Measurements from ENCODE around the gene NUDT1.

NUDT1 gene

GRCh38 chr7:2214636-2215035 is 27.4 kb upstream of the NUDT1 start:
- no peaks in the 10 kb centered on the region for H3K9me3 ChIP-seq (ENCODE audit: control insufficient read depth, low read length)
- H3K27me3 ChIP-seq (replicated peaks; ENCODE audit: control insufficient read depth, insufficient read depth, low read length, poor library complexity, severe bottlenecking), result no peaks in the 10 kb centered on the region
- H3K36me3 ChIP-seq (ENCODE audit: control insufficient read depth, insufficient read depth, low read length), result peaks cover 46% of the 10 kb centered on the region
- no peak overlapping the region for H3K4me3 ChIP-seq (ENCODE audit: insufficient read depth, low read depth, low read length, poor library complexity, severe bottlenecking)
- DNase-seq, result no peak
- no peaks in the 10 kb centered on the region for H3K4me1 ChIP-seq (ENCODE audit: control insufficient read depth, insufficient read depth, low read length, poor library complexity, severe bottlenecking)
- no peak overlapping the region for H3K27ac ChIP-seq (ENCODE audit: insufficient read depth, low read length, poor library complexity, severe bottlenecking)

GRCh38 chr7:2215851-2216250 is 26.2 kb upstream of the NUDT1 start:
- Histone ChIP-seq H3K9me3 (ENCODE audit: control insufficient read depth, low read length) (no peaks in the 10 kb centered on the region), H3K4me3 (ENCODE audit: insufficient read depth, low read depth, low read length, poor library complexity, severe bottlenecking) (no peak overlapping the region), H3K4me1 (ENCODE audit: control insufficient read depth, insufficient read depth, low read length, poor library complexity, severe bottlenecking) (no peaks in the 10 kb centered on the region), H3K36me3 (ENCODE audit: control insufficient read depth, insufficient read depth, low read length) (peaks cover 46% of the 10 kb centered on the region), H3K27me3 (replicated peaks; ENCODE audit: control insufficient read depth, insufficient read depth, low read length, poor library complexity, severe bottlenecking) (no peaks in the 10 kb centered on the region), H3K27ac (ENCODE audit: insufficient read depth, low read length, poor library complexity, severe bottlenecking) (no peak overlapping the region)
- DNase-seq, result no peak

- H3K9me3 ChIP-seq (ENCODE audit: control insufficient read depth, low read length), result no peaks in the 10 kb centered on the region
- no peak overlapping the region for H3K27ac ChIP-seq (ENCODE audit: insufficient read depth, low read length, poor library complexity, severe bottlenecking)
- no peak for DNase-seq
- H3K36me3 ChIP-seq (ENCODE audit: control insufficient read depth, insufficient read depth, low read length), result peaks cover 44% of the 10 kb centered on the region
- H3K27me3 ChIP-seq (replicated peaks; ENCODE audit: control insufficient read depth, insufficient read depth, low read length, poor library complexity, severe bottlenecking), result no peaks in the 10 kb centered on the region
- no peak overlapping the region for H3K4me3 ChIP-seq (ENCODE audit: insufficient read depth, low read depth, low read length, poor library complexity, severe bottlenecking)
- no peaks in the 10 kb centered on the region for H3K4me1 ChIP-seq (ENCODE audit: control insufficient read depth, insufficient read depth, low read length, poor library complexity, severe bottlenecking)
Measured at GRCh38 chr7:2217206-2217605, 24.8 kb upstream of the NUDT1 start.

GRCh38 chr7:2217716-2218443 is 24.1 kb upstream of the NUDT1 start:
- H3K9me3 ChIP-seq (ENCODE audit: control insufficient read depth, low read length), result no peaks in the 10 kb centered on the region
- H3K4me3 ChIP-seq (ENCODE audit: insufficient read depth, low read depth, low read length, poor library complexity, severe bottlenecking), result no peak overlapping the region
- H3K4me1 ChIP-seq (ENCODE audit: control insufficient read depth, insufficient read depth, low read length, poor library complexity, severe bottlenecking), result no peaks in the 10 kb centered on the region
- H3K27me3 ChIP-seq (replicated peaks; ENCODE audit: control insufficient read depth, insufficient read depth, low read length, poor library complexity, severe bottlenecking), result no peaks in the 10 kb centered on the region
- DNase-seq, result no peak
- H3K27ac ChIP-seq (ENCODE audit: insufficient read depth, low read length, poor library complexity, severe bottlenecking), result no peak overlapping the region
- peaks cover 42% of the 10 kb centered on the region for H3K36me3 ChIP-seq (ENCODE audit: control insufficient read depth, insufficient read depth, low read length)

- H3K27ac ChIP-seq (ENCODE audit: insufficient read depth, low read length, poor library complexity, severe bottlenecking), result no peak overlapping the region
- no peaks in the 10 kb centered on the region for H3K4me1 ChIP-seq (ENCODE audit: control insufficient read depth, insufficient read depth, low read length, poor library complexity, severe bottlenecking)
- no peaks in the 10 kb centered on the region for H3K9me3 ChIP-seq (ENCODE audit: control insufficient read depth, low read length)
- H3K4me3 ChIP-seq (ENCODE audit: insufficient read depth, low read depth, low read length, poor library complexity, severe bottlenecking), result no peak overlapping the region
- no peak for DNase-seq
- H3K36me3 ChIP-seq (ENCODE audit: control insufficient read depth, insufficient read depth, low read length), result peaks cover 47% of the 10 kb centered on the region
- H3K27me3 ChIP-seq (replicated peaks; ENCODE audit: control insufficient read depth, insufficient read depth, low read length, poor library complexity, severe bottlenecking), result no peaks in the 10 kb centered on the region
Measured at GRCh38 chr7:2218444-2218785, 23.6 kb upstream of the NUDT1 start.

- no peaks in the 10 kb centered on the region for H3K9me3 ChIP-seq (ENCODE audit: control insufficient read depth, low read length)
- H3K4me3 ChIP-seq (ENCODE audit: insufficient read depth, low read depth, low read length, poor library complexity, severe bottlenecking), result no peak overlapping the region
- no peak overlapping the region for H3K27ac ChIP-seq (ENCODE audit: insufficient read depth, low read length, poor library complexity, severe bottlenecking)
- no peaks in the 10 kb centered on the region for H3K4me1 ChIP-seq (ENCODE audit: control insufficient read depth, insufficient read depth, low read length, poor library complexity, severe bottlenecking)
- peaks cover 43% of the 10 kb centered on the region for H3K36me3 ChIP-seq (ENCODE audit: control insufficient read depth, insufficient read depth, low read length)
- no peak for DNase-seq
- H3K27me3 ChIP-seq (replicated peaks; ENCODE audit: control insufficient read depth, insufficient read depth, low read length, poor library complexity, severe bottlenecking), result no peaks in the 10 kb centered on the region
Measured at GRCh38 chr7:2219136-2219535, 22.9 kb upstream of the NUDT1 start.

GRCh38 chr7:2219606-2220005 is 22.4 kb upstream of the NUDT1 start:
- no peak overlapping the region for H3K4me3 ChIP-seq (ENCODE audit: insufficient read depth, low read depth, low read length, poor library complexity, severe bottlenecking)
- no peaks in the 10 kb centered on the region for H3K4me1 ChIP-seq (ENCODE audit: control insufficient read depth, insufficient read depth, low read length, poor library complexity, severe bottlenecking)
- no peaks in the 10 kb centered on the region for H3K9me3 ChIP-seq (ENCODE audit: control insufficient read depth, low read length)
- no peaks in the 10 kb centered on the region for H3K27me3 ChIP-seq (replicated peaks; ENCODE audit: control insufficient read depth, insufficient read depth, low read length, poor library complexity, severe bottlenecking)
- no peak for DNase-seq
- H3K27ac ChIP-seq (ENCODE audit: insufficient read depth, low read length, poor library complexity, severe bottlenecking), result no peak overlapping the region
- H3K36me3 ChIP-seq (ENCODE audit: control insufficient read depth, insufficient read depth, low read length), result peaks cover 43% of the 10 kb centered on the region

- Histone ChIP-seq H3K4me3 (ENCODE audit: insufficient read depth, low read depth, low read length, poor library complexity, severe bottlenecking) (no peak overlapping the region), H3K4me1 (ENCODE audit: control insufficient read depth, insufficient read depth, low read length, poor library complexity, severe bottlenecking) (no peaks in the 10 kb centered on the region), H3K36me3 (ENCODE audit: control insufficient read depth, insufficient read depth, low read length) (peaks cover 43% of the 10 kb centered on the region), H3K27ac (ENCODE audit: insufficient read depth, low read length, poor library complexity, severe bottlenecking) (no peak overlapping the region), H3K27me3 (replicated peaks; ENCODE audit: control insufficient read depth, insufficient read depth, low read length, poor library complexity, severe bottlenecking) (no peaks in the 10 kb centered on the region), H3K9me3 (ENCODE audit: control insufficient read depth, low read length) (no peaks in the 10 kb centered on the region)
- no peak for DNase-seq
Measured at GRCh38 chr7:2220030-2220429, 22.0 kb upstream of the NUDT1 start.

GRCh38 chr7:2220506-2220905 is 21.5 kb upstream of the NUDT1 start:
- Histone ChIP-seq H3K36me3 (ENCODE audit: control insufficient read depth, insufficient read depth, low read length) (peaks cover 42% of the 10 kb centered on the region), H3K4me1 (ENCODE audit: control insufficient read depth, insufficient read depth, low read length, poor library complexity, severe bottlenecking) (no peaks in the 10 kb centered on the region), H3K9me3 (ENCODE audit: control insufficient read depth, low read length) (no peaks in the 10 kb centered on the region), H3K27me3 (replicated peaks; ENCODE audit: control insufficient read depth, insufficient read depth, low read length, poor library complexity, severe bottlenecking) (no peaks in the 10 kb centered on the region), H3K27ac (ENCODE audit: insufficient read depth, low read length, poor library complexity, severe bottlenecking) (no peak overlapping the region), H3K4me3 (ENCODE audit: insufficient read depth, low read depth, low read length, poor library complexity, severe bottlenecking) (no peak overlapping the region)
- no peak for DNase-seq

GRCh38 chr7:2220954-2221353 is 21.1 kb upstream of the NUDT1 start:
- H3K4me1 ChIP-seq (ENCODE audit: control insufficient read depth, insufficient read depth, low read length, poor library complexity, severe bottlenecking), result no peaks in the 10 kb centered on the region
- peaks cover 38% of the 10 kb centered on the region for H3K36me3 ChIP-seq (ENCODE audit: control insufficient read depth, insufficient read depth, low read length)
- no peak overlapping the region for H3K27ac ChIP-seq (ENCODE audit: insufficient read depth, low read length, poor library complexity, severe bottlenecking)
- no peak for DNase-seq
- H3K27me3 ChIP-seq (replicated peaks; ENCODE audit: control insufficient read depth, insufficient read depth, low read length, poor library complexity, severe bottlenecking), result no peaks in the 10 kb centered on the region
- no peaks in the 10 kb centered on the region for H3K9me3 ChIP-seq (ENCODE audit: control insufficient read depth, low read length)
- no peak overlapping the region for H3K4me3 ChIP-seq (ENCODE audit: insufficient read depth, low read depth, low read length, poor library complexity, severe bottlenecking)
